Measurements from ENCODE around the gene TBC1D23. TPM values are rescaled to one million over a fixed set of nuclear protein-coding genes. Genes with fewer than 3 reads are reported as not detected.

The TBC1D23 gene
- polyA plus RNA-seq, 3 donors, result 10.2 to 22.7 (median 12.2) TPM

- Histone ChIP-seq H3K79me2 (ENCODE audit: insufficient read depth, low read length) (peaks cover 88% of the 10 kb centered on the region), H3K27me3 (ENCODE audit: control insufficient read depth in 2 of 2, insufficient read depth in 2 of 2, low read length in 2 of 2) (no peaks in the 10 kb centered on the region), H3K9ac (ENCODE audit: insufficient read depth, low read length, poor library complexity, severe bottlenecking) (no peak overlapping the region), H2AFZ (ENCODE audit: insufficient read depth, low read depth, low read length, poor library complexity, severe bottlenecking) (no peak overlapping the region), H3K4me2 (replicated peaks; ENCODE audit: extremely low read depth, low read length, poor library complexity, severe bottlenecking) (no peak overlapping the region), H3K36me3 (replicated peaks in 1 of 2; ENCODE audit: control insufficient read depth in 1 of 2, insufficient read depth in 2 of 2, low read length in 2 of 2) (peaks cover 0 to 6% of the 10 kb centered on the region in 2 donors), H3K9me3 (replicated peaks in 1 of 2; ENCODE audit: control insufficient read depth in 1 of 2, insufficient read depth in 1 of 2, low read length in 2 of 2) (no peaks in the 10 kb centered on the region), H3K4me3 (replicated peaks in 1 of 3; ENCODE audit: low read depth in 2 of 3, low read length in 3 of 3) (no peak overlapping the region), H3K4me1 (ENCODE audit: control insufficient read depth in 1 of 2, insufficient read depth in 2 of 2, low read length in 2 of 2) (no peaks in the 10 kb centered on the region), H3K27ac (ENCODE audit: low read depth in 1 of 2, low read length in 2 of 2) (no peak overlapping the region), H4K20me1 (ENCODE audit: insufficient read depth, low read length) (peaks cover 91% of the 10 kb centered on the region)
- Mint-ChIP-seq H3K9me3 (no peaks in the 10 kb centered on the region), H3K27me3 (ENCODE audit: low read depth in 3 of 3) (no peaks in the 10 kb centered on the region), H3K4me1 (peaks cover 21% of the 10 kb centered on the region), H3K36me3 (peaks cover 2 to 3% of the 10 kb centered on the region in 2 donors), H3K27ac (no peak overlapping the region), H3K4me3 (no peak overlapping the region)
- no peak for DNase-seq
- no CpG with 5 or more reads among the region's 5 CpGs for whole genome bisulfite sequencing (ENCODE audit: insufficient coverage)
- intact Hi-C loops (cut with micrococcal nuclease), result no loop called here
- no peak for TF ChIP-seq CTCF (IDR thresholded peaks at IDR 0.05)
Measured at GRCh38 chr3:100274361-100274760, 13.6 kb downstream of the TBC1D23 start.

DNA sequence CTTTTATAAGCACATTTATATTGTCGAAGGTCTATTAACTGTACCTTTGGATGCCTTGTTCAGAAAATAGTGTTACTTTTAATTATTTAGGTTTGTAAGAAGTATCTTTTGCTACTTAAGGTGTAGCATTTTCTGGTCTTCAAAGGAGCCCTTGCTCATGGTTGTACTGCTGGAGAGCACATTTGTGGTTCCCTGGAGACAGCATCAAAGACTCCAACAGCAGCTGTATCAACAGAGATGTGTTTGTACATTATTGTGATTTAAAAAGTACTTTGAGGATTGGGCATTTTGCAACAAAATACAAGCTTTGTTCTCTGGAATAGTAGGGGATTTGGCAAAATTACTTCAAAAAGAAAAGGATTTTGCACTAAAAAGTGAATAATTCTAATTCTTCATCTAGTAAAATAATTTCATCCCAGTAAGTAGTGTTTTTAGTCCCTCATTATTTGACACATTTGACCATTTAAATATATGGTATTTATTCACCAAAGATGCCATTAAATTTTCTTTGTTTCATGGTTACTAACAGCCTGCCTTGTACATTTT lies 16.5 kb downstream of the TBC1D23 start:
- Histone ChIP-seq H3K4me1 (ENCODE audit: control insufficient read depth in 1 of 2, insufficient read depth in 2 of 2, low read length in 2 of 2) (no peaks in the 10 kb centered on the region), H3K36me3 (replicated peaks in 1 of 2; ENCODE audit: control insufficient read depth in 1 of 2, insufficient read depth in 2 of 2, low read length in 2 of 2) (peaks cover 21 to 34% of the 10 kb centered on the region in 2 donors), H3K27me3 (ENCODE audit: control insufficient read depth in 2 of 2, insufficient read depth in 2 of 2, low read length in 2 of 2) (no peaks in the 10 kb centered on the region), H3K4me3 (replicated peaks in 1 of 3; ENCODE audit: low read depth in 2 of 3, low read length in 3 of 3) (no peak overlapping the region), H4K20me1 (ENCODE audit: insufficient read depth, low read length) (peaks cover 77% of the 10 kb centered on the region), H2AFZ (ENCODE audit: insufficient read depth, low read depth, low read length, poor library complexity, severe bottlenecking) (no peak overlapping the region), H3K4me2 (replicated peaks; ENCODE audit: extremely low read depth, low read length, poor library complexity, severe bottlenecking) (no peak overlapping the region), H3K27ac (ENCODE audit: low read depth in 1 of 2, low read length in 2 of 2) (no peak overlapping the region), H3K79me2 (ENCODE audit: insufficient read depth, low read length) (peaks cover 58% of the 10 kb centered on the region), H3K9me3 (replicated peaks in 1 of 2; ENCODE audit: control insufficient read depth in 1 of 2, insufficient read depth in 1 of 2, low read length in 2 of 2) (no peaks in the 10 kb centered on the region), H3K9ac (ENCODE audit: insufficient read depth, low read length, poor library complexity, severe bottlenecking) (no peak overlapping the region)
- no peak for TF ChIP-seq CTCF (IDR thresholded peaks at IDR 0.05)
- WGBS (ENCODE audit: insufficient coverage), result no CpG with 5 or more reads among the region's 1 CpG
- DNase-seq, result no peak
- Mint-ChIP-seq H3K9me3 (no peaks in the 10 kb centered on the region), H3K4me1 (peaks cover 5% of the 10 kb centered on the region), H3K4me3 (no peak overlapping the region), H3K27ac (no peak overlapping the region), H3K36me3 (peaks cover 18 to 24% of the 10 kb centered on the region in 2 donors), H3K27me3 (ENCODE audit: low read depth in 3 of 3) (no peaks in the 10 kb centered on the region)
- intact Hi-C loops (cut with micrococcal nuclease), result no loop called here

All from CD14-positive monocyte (primary cell).